OCI-LY1 (cell line): ENCODE data around the gene PARD3.

Source experiments
- H2AFZ ChIP-seq: fragments of 200-600 bp; sonication (generic), shearing (Covaris generic); 2 replicates; pipeline ENCODE4 v1.6.0; 2014; ENCODE audit warnings: antibody characterized with exemption, mild to moderate bottlenecking, low read length
- H3F3A ChIP-seq: fragments of 200-600 bp; sonication (generic), shearing (Covaris generic); 2 replicates; pipeline ENCODE4 v1.6.0; 2014; ENCODE audit warnings: mild to moderate bottlenecking, antibody characterized with exemption, low read length, moderate library complexity; ENCODE audit not compliant: insufficient read depth
- H3K27ac ChIP-seq: fragments of 200-600 bp; sonication (generic); 2 replicates; pipeline ENCODE4 v1.5.1; 2014; ENCODE audit warnings: low read length, mixed run types, mild to moderate bottlenecking, low read depth; ENCODE audit not compliant: poor library complexity, severe bottlenecking
- H3K27me3 ChIP-seq: fragments of 200-600 bp; sonication (generic); 2 replicates; pipeline ENCODE4 v1.6.0; 2014; ENCODE audit warnings: antibody characterized with exemption, mild to moderate bottlenecking, low read length, moderate library complexity; ENCODE audit not compliant: insufficient read depth
- H3K36me3 ChIP-seq: fragments of 200-600 bp; sonication (generic); 2 replicates; pipeline ENCODE4 v1.6.1; 2014; ENCODE audit warnings: mild to moderate bottlenecking, antibody characterized with exemption, low read length, moderate library complexity, mixed read lengths; ENCODE audit not compliant: insufficient read depth
- H3K4me1 ChIP-seq: fragments of 200-600 bp; sonication (generic); 2 replicates; pipeline ENCODE4 v1.5.1; 2014; ENCODE audit warnings: mild to moderate bottlenecking, low read length, moderate library complexity; ENCODE audit not compliant: insufficient read depth, severe bottlenecking
- H3K4me2 ChIP-seq: fragments of 200-600 bp; sonication (generic), shearing (Covaris generic); 2 replicates; pipeline ENCODE4 v1.6.1; 2014; ENCODE audit warnings: low read length
- H3K4me3 ChIP-seq: fragments of 200-600 bp; sonication (generic); 2 replicates; pipeline ENCODE4 v1.5.1; 2014; ENCODE audit warnings: low read length, low read depth, mild to moderate bottlenecking, mixed read lengths; ENCODE audit not compliant: poor library complexity, severe bottlenecking
- H3K79me2 ChIP-seq: fragments of 200-600 bp; shearing (Covaris generic); 2 replicates; pipeline ENCODE4 v1.6.1; 2016; ENCODE audit warnings: mixed run types, low read length, mixed read lengths; ENCODE audit not compliant: insufficient read depth
- H3K9ac ChIP-seq: fragments of 200-600 bp; sonication (generic), shearing (Covaris generic); 2 replicates; pipeline ENCODE4 v1.6.1; 2014; ENCODE audit warnings: mild to moderate bottlenecking, low read length, mixed read lengths
- H3K9me2 ChIP-seq: fragments of 200-600 bp; sonication (generic), shearing (Covaris generic); 2 replicates; pipeline ENCODE4 v1.6.1; 2014; ENCODE audit warnings: low read depth, mild to moderate bottlenecking, low read length, mixed read lengths
- H3K9me3 ChIP-seq: fragments of 200-600 bp; shearing (Covaris generic); 2 replicates; pipeline ENCODE4 v1.6.1; 2014; ENCODE audit warnings: low read length, mixed read lengths
- H4K20me1 ChIP-seq: fragments of 200-600 bp; sonication (generic), shearing (Covaris generic); 2 replicates; pipeline ENCODE4 v1.6.0; 2016; ENCODE audit warnings: mild to moderate bottlenecking, low read length; ENCODE audit not compliant: insufficient read depth
- CTCF ChIP-seq: fragments of 200-600 bp; sonication (generic), shearing (Covaris generic); IDR thresholded peaks from 2 replicates; pipeline ENCODE4 v1.5.1; 2017; ENCODE audit warnings: mild to moderate bottlenecking, antibody characterized with exemption, low read length, moderate library complexity, mixed read lengths
- EZH2 ChIP-seq: fragments of 200-600 bp; sonication (generic), shearing (Covaris generic); IDR thresholded peaks from 2 replicates; pipeline ENCODE4 v1.8.0; 2017; ENCODE audit warnings: borderline replicate concordance, mixed run types, mild to moderate bottlenecking, antibody characterized with exemption, low read length, moderate library complexity, mixed read lengths

Gene PARD3

DNA sequence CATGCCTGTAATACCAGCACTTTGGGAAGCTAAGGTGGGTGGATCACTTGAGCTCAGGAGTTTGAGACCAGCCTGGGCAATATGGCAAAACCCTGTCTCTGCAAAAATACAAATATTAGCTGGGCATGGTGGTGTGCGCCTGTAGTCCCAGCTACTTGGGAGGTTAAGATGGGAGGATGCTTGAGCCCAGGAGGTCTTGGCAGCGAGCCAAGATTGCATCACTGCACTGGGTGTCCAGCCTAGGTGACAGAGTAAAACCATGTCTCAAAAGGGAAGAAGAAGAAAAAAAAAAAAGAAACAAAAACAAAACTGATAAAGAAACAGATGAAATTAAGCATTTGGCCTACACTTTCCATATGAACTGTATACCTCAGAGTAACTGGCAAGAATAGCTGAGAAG lies 319.2 kb downstream of the PARD3 start:
- Histone ChIP-seq H3K4me2 (no peak overlapping the region), H3K4me3 (no peak overlapping the region), H3K4me1 (no peaks in the 10 kb centered on the region), H3F3A (no peaks in the 10 kb centered on the region), H4K20me1 (no peaks in the 10 kb centered on the region), H3K9me3 (no peaks in the 10 kb centered on the region), H3K79me2 (no peaks in the 10 kb centered on the region), H2AFZ (no peak overlapping the region), H3K27me3 (no peaks in the 10 kb centered on the region), H3K36me3 (no peaks in the 10 kb centered on the region), H3K27ac (no peak overlapping the region), H3K9me2 (no peaks in the 10 kb centered on the region), H3K9ac (no peak overlapping the region)
- no peak for TF ChIP-seq CTCF

- Histone ChIP-seq H3K4me3 (no peak overlapping the region), H3K4me2 (no peak overlapping the region), H3K4me1 (no peaks in the 10 kb centered on the region), H4K20me1 (no peaks in the 10 kb centered on the region), H3K79me2 (no peaks in the 10 kb centered on the region), H3K36me3 (no peaks in the 10 kb centered on the region), H2AFZ (no peak overlapping the region), H3F3A (no peaks in the 10 kb centered on the region), H3K9me2 (no peaks in the 10 kb centered on the region), H3K27me3 (no peaks in the 10 kb centered on the region), H3K9me3 (no peaks in the 10 kb centered on the region), H3K27ac (no peak overlapping the region), H3K9ac (no peak overlapping the region)
- no peak for TF ChIP-seq CTCF
These were observed 321.1 kb downstream of the PARD3 start for GRCh38 chr10:34494012-34494411.

DNA sequence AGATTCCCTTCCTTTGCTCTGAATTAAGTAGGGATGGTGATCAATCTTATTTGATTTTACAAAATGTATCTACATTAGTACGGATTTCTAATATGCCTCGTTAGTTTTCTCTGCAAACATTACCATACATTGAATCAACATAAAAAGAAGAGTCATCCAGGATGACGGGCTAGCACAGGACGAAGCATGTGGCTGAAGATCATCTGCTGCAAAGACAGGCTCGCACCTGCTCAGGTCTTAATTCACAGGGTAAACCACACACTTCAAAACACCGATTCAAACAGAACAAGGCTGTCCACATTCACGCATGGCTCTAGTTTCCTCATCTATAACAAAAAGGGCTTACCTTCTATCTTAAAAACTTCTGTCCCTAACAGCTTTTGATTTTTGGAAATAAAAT lies 323.0 kb downstream of the PARD3 start:
- H3K27me3 ChIP-seq: no peaks in the 10 kb centered on the region
- H3K27ac ChIP-seq: no peak overlapping the region
- TF ChIP-seq EZH2: no peak
- no peak for TF ChIP-seq CTCF
- no peak overlapping the region for H3K9ac ChIP-seq
- no peak overlapping the region for H3K4me3 ChIP-seq
- no peaks in the 10 kb centered on the region for H3F3A ChIP-seq
- no peaks in the 10 kb centered on the region for H3K4me1 ChIP-seq
- no peaks in the 10 kb centered on the region for H4K20me1 ChIP-seq
- no peaks in the 10 kb centered on the region for H3K9me3 ChIP-seq
- H3K9me2 ChIP-seq: no peaks in the 10 kb centered on the region
- H3K79me2 ChIP-seq: no peaks in the 10 kb centered on the region
- H3K36me3 ChIP-seq: no peaks in the 10 kb centered on the region
- H3K4me2 ChIP-seq: no peak overlapping the region
- no peak overlapping the region for H2AFZ ChIP-seq
